Measurements from ENCODE around the gene ERC1.
A peak's percentile ranks its signal among the peaks of the same experiment; 100 is the strongest.

The ERC1 gene

DNA sequence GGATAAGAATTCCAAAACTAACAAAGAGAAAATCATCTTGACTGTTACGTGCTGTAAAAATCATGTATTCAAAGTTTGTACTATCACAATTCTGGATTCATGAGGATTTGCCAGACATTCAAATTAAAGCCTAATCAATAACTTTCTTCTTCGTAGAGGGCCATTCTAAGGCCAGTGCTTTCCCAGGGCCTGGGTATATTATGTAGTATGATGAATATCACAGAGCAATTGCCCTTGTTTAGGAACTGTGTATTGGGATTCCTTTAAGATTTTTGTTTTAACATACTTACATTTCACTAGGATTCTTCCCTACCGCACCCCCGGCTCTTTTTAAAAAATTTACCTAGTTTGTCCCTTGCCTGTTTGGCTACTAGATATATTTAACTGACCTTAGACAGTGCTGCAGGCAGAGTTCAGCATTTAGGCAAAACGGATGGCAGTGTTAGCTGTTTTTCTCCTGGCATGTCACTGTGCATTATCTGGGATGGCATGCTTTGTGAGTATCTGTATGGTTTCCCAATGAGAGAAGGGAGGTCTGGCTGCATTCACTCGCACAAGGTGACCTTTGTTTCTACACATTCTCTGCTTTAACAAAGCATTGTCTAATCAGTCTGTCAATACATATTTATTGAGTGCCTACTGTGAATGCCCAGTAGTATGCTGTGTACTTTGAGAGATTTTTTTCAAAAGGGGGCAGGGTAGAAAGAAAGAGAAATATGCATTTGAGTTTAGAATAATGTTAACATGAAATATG lies 63.3 kb downstream of the ERC1 start:
- H3K4me1 Mint-ChIP-seq (ENCODE audit: low read depth): peaks cover 12% of the 10 kb centered on the region
- peaks cover 14% of the 10 kb centered on the region for H3K9me3 Mint-ChIP-seq
- peaks cover 16% of the 10 kb centered on the region for H3K36me3 Mint-ChIP-seq (ENCODE audit: low read depth)
- intact Hi-C loops (cut with micrococcal nuclease): no loop called here
- H3K27ac Mint-ChIP-seq: no peak overlapping the region
- H3K4me3 Mint-ChIP-seq: no peak overlapping the region
- no peaks in the 10 kb centered on the region for H3K27me3 Mint-ChIP-seq

DNA sequence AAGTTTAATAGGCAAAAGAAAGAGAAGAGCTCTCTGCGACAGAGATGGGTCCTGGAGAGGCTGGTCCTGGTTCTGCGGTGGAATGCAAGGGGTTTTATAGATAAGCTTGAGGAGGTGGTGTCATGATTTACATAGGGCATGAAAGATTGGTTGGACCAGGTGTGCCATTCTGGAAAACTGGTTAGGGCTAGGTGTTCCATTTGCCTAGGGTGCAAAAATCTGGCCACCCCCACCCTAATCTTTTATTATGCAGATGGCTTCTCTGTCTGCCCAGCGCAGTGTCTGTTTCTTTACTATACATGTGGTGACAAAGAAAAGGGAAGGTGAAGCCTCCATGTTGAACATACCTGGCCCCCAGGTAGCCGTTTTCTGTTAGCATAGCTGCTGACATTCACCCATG lies 65.4 kb downstream of the ERC1 start:
- Mint-ChIP-seq H3K4me3 (no peak overlapping the region), H3K9me3 (peaks cover 21% of the 10 kb centered on the region), H3K36me3 (ENCODE audit: low read depth) (peaks cover 27% of the 10 kb centered on the region), H3K4me1 (ENCODE audit: low read depth) (peaks cover 5% of the 10 kb centered on the region), H3K27ac (no peak overlapping the region), H3K27me3 (no peaks in the 10 kb centered on the region)
- intact Hi-C loops (cut with micrococcal nuclease): no loop called here

DNA sequence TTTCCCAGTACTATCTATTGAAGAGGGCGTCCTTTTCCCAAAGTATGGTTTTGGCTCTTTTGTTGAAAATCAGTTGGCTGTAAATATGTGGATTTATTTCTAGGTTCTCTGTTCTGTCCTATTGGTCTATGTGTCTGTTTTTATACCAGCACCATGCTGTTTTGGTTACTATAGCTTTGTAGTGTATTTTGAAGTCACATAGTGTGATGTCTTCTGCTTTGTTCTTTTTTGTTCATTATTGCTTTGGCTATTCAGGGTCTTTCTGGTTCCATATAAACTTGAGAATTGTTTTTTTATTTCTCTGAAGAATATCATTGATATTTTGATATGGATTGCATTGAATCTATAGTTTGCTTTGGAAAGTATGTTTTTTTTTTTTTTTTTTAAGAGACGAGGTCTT lies 67.4 kb downstream of the ERC1 start:
- Mint-ChIP-seq H3K27me3 (no peaks in the 10 kb centered on the region), H3K27ac (no peak overlapping the region), H3K36me3 (ENCODE audit: low read depth) (peaks cover 37% of the 10 kb centered on the region), H3K9me3 (peaks cover 31% of the 10 kb centered on the region), H3K4me1 (ENCODE audit: low read depth) (peaks cover 3% of the 10 kb centered on the region), H3K4me3 (no peak overlapping the region)
- intact Hi-C loops (cut with micrococcal nuclease): no loop called here

DNA sequence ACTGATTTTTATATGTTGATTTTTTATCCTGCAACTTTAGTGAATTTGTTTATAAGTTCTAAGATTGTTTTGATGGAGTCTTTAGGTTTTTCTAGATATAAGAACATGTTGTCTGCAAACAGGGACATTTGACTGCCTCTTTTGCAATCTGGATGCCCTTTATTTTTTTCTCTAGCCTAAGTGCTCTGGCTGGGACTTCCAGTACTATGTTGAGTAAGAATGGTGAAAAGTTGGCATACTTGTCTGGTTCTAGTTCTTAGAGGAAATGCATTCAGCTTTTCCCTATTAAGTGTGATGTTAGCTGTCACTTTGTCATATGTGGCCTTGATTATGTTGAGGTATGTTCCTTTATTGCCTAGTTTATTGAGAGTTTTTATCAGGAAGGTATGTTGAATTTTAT lies 68.1 kb downstream of the ERC1 start:
- Mint-ChIP-seq H3K27me3 (no peaks in the 10 kb centered on the region), H3K4me3 (no peak overlapping the region), H3K27ac (no peak overlapping the region), H3K36me3 (ENCODE audit: low read depth) (peaks cover 44% of the 10 kb centered on the region), H3K4me1 (ENCODE audit: low read depth) (no peaks in the 10 kb centered on the region), H3K9me3 (peaks cover 38% of the 10 kb centered on the region)
- intact Hi-C loops (cut with micrococcal nuclease): no loop called here

DNA sequence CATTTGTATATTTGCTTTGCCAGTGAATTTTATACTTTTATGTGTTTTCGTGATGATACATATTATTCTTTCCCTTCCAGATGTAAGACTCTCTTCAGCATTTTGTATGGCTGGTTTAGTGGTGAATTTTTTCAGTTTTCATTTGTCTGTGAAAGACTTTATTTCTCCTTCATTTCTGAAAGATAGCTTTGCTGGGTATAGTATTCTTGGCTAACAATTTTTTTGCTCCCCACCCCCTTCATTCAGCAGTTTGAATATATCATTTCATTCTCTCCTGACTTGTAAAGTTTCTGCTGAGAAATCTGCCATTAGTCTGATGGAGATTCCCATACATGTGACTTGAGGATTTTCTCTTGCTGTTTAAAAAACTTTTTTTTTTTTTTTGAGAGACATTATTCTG lies 72.8 kb downstream of the ERC1 start:
- intact Hi-C loops (cut with micrococcal nuclease): no loop called here
- Mint-ChIP-seq H3K9me3 (peaks cover 38% of the 10 kb centered on the region), H3K4me1 (ENCODE audit: low read depth) (no peaks in the 10 kb centered on the region), H3K27me3 (no peaks in the 10 kb centered on the region), H3K27ac (no peak overlapping the region), H3K36me3 (ENCODE audit: low read depth) (peaks cover 45% of the 10 kb centered on the region), H3K4me3 (no peak overlapping the region)

DNA sequence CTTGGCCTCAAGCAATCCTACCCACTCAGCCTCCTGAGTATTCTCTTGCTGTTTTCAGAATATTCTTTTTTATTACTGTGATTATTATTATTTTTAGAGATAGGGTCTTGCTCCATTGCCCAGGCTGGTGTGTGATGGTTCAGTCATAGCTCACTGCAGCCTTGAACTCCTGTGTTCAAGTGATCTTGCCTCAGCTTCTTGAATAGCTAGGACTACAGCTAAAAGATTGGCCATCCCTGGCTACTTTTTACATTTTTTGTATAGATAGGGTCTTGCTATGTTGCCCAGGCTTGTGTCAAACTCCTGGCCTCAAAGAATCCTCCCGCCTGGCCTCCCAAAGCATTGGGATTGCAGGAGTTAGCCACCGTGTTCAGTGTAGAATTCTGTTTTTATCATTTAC lies 73.3 kb downstream of the ERC1 start:
- H3K4me1 Mint-ChIP-seq (ENCODE audit: low read depth): no peaks in the 10 kb centered on the region

DNA sequence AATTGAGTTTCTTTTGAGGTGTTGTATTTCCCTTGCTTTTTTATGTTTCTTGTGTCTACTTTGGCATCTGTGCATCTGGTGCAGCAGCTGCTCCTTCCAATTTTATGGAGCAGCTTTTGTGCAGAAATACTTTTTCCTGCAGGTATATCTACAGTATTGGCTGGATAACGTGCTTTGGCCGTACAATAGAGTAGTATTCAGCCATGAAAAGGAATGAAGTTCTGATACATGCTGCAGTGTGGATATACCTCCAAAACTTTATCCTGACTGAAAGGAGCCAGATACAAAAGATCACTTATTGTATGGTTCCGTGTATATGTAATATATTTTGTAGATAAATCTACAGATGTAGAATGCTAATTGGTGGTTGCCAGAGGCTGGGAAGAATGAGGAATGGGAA lies 74.6 kb downstream of the ERC1 start:
- no peak overlapping the region for H3K4me3 Mint-ChIP-seq
- H3K36me3 Mint-ChIP-seq (ENCODE audit: low read depth): peaks cover 37% of the 10 kb centered on the region
- H3K27me3 Mint-ChIP-seq: no peaks in the 10 kb centered on the region
- intact Hi-C loops (cut with micrococcal nuclease): no loop called here
- peaks cover 26% of the 10 kb centered on the region for H3K9me3 Mint-ChIP-seq
- no peaks in the 10 kb centered on the region for H3K4me1 Mint-ChIP-seq (ENCODE audit: low read depth)
- H3K27ac Mint-ChIP-seq: no peak overlapping the region

More for the DNA sequence above, 73.3 kb downstream of the ERC1 start:
- no peak overlapping the region for H3K4me3 Mint-ChIP-seq
- peaks cover 33% of the 10 kb centered on the region for H3K9me3 Mint-ChIP-seq
- intact Hi-C loops (cut with micrococcal nuclease): no loop called here
- H3K27ac Mint-ChIP-seq: no peak overlapping the region
- H3K27me3 Mint-ChIP-seq: no peaks in the 10 kb centered on the region
- peaks cover 41% of the 10 kb centered on the region for H3K36me3 Mint-ChIP-seq (ENCODE audit: low read depth)

DNA sequence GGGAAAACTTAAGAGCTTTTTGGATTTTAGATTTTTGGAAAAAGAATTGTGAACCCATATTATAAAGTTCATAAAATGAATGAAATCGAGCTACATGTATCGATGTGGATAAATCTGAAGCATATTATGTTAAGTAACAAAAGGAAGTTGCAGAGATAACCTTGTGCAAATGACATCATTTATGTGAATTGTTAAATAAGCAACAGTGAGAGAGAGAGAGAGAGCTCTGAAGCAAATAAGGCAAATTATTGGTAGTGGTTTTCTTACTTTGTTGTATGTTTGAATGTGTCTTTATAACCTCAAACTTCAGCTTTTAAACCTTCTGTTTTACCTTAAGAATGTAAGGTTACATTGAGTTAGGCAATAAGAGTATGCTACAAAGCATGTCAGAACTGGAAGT lies 78.8 kb downstream of the ERC1 start:
- intact Hi-C loops (cut with micrococcal nuclease): no loop called here
- Mint-ChIP-seq H3K36me3 (ENCODE audit: low read depth) (peaks cover 10% of the 10 kb centered on the region), H3K9me3 (peaks cover 2% of the 10 kb centered on the region), H3K27ac (no peak overlapping the region), H3K27me3 (no peaks in the 10 kb centered on the region), H3K4me3 (no peak overlapping the region), H3K4me1 (ENCODE audit: low read depth) (no peaks in the 10 kb centered on the region)

DNA sequence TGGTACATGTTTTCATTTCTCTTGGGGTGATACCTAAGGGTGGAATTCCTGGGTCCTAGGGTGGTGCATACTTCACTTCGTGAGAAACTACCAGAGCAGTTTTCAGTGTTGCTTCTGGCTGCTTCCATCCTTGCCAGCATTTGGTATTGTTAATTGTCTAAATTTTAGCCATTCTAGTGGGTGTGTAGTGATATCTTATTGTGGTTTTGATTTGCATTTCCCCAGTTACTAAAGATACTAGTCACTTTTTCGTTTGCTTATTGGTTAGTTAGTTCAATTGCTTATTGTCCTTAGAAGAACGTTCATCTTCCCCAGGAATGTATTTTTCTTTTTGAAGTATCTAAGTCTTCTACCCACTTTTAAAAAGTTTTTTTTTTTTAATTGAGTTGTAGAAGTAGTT lies 80.2 kb downstream of the ERC1 start:
- Mint-ChIP-seq H3K36me3 (ENCODE audit: low read depth) (no peaks in the 10 kb centered on the region), H3K27ac (no peak overlapping the region), H3K27me3 (no peaks in the 10 kb centered on the region), H3K4me3 (no peak overlapping the region), H3K9me3 (no peaks in the 10 kb centered on the region), H3K4me1 (ENCODE audit: low read depth) (peaks cover 10% of the 10 kb centered on the region)
- intact Hi-C loops (cut with micrococcal nuclease): no loop called here

DNA sequence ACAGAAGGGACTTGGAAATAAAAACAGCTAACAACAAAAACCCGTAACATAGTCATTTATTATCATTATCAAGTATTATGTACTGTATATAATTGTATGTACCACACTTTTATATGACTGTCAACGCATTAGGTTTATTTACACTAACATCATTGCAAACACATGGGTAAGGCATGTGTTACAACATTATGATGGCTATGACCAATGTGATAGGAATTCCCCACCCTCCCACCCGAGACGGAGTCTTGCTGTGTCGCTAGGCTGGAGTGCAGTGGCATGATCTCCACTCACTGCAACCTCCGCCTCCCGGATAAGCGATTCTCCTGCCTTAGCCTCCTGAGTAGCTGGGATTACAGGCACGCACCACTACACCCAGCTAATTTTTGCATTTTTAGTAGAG lies 82.6 kb downstream of the ERC1 start:
- no peak overlapping the region for H3K27ac Mint-ChIP-seq
- H3K9me3 Mint-ChIP-seq: no peaks in the 10 kb centered on the region
- H3K4me3 Mint-ChIP-seq: no peak overlapping the region
- H3K4me1 Mint-ChIP-seq (ENCODE audit: low read depth): peaks cover 10% of the 10 kb centered on the region
- no peaks in the 10 kb centered on the region for H3K36me3 Mint-ChIP-seq (ENCODE audit: low read depth)
- intact Hi-C loops (cut with micrococcal nuclease): no loop called here
- no peaks in the 10 kb centered on the region for H3K27me3 Mint-ChIP-seq

DNA sequence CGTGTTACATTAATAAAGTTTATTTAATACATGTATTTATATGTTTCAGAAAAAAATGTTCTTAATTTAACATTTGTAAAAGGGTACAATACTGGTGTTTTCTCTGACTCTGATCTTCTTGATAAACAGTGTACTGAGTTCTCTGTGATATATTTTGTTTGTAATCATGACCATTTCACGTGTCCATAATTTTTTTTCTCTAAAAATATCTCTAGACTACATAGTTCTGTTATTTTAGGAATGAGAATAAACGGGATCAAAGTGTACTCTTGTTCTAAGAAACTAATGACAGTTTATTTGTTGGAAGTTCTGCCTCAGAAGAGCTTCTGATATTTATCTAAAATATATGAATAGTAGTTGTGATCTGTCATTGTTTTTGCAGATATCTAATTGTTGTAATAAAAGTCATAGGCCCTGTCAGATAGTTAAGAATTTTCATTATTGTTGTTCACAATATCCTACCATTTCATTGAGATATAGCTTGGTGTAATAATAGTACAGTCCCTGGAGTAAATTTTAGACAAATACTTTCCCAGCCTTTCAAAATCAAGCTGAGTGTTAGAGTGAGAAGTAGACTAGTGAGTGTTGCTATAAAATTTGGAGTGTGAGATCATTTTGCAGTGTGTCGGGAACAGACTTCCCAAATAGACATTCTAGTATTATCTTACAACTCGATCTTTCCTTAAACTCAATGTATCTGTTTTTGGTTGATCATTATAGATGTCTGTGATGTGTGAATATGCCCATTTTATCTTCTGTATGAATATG lies 86.2 kb downstream of the ERC1 start:
- intact Hi-C loops (cut with micrococcal nuclease): no loop called here
- no peak overlapping the region for H3K4me3 Mint-ChIP-seq
- H3K4me1 Mint-ChIP-seq (ENCODE audit: low read depth): peaks cover 25% of the 10 kb centered on the region
- H3K9me3 Mint-ChIP-seq: peaks cover 8% of the 10 kb centered on the region
- H3K27me3 Mint-ChIP-seq: no peaks in the 10 kb centered on the region
- no peaks in the 10 kb centered on the region for H3K36me3 Mint-ChIP-seq (ENCODE audit: low read depth)
- H3K27ac Mint-ChIP-seq: peak overlapping the region; percentile 11

DNA sequence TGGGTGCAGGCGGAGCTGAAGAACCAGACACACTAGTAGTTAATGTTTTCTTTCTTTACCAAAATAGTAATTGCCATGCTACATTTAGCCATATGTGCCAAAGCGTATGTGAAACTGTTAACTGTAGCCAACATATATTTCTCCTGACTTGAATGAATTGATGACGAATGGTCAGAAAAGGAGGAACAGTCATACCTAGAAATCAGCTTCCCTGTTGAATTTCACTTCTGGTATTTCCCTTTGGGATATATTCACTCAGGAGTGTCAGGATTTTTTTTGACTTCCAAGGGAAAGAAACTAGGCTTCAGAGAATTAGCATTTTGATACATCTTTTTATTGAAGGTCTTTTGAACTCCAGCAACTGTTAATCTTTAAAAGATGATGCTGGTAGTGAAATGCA lies 87.0 kb downstream of the ERC1 start:
- peaks cover under 1% of the 10 kb centered on the region for H3K36me3 Mint-ChIP-seq (ENCODE audit: low read depth)
- peaks cover 8% of the 10 kb centered on the region for H3K9me3 Mint-ChIP-seq
- H3K4me3 Mint-ChIP-seq: no peak overlapping the region
- peaks cover 25% of the 10 kb centered on the region for H3K4me1 Mint-ChIP-seq (ENCODE audit: low read depth)
- intact Hi-C loops (cut with micrococcal nuclease): no loop called here
- no peaks in the 10 kb centered on the region for H3K27me3 Mint-ChIP-seq
- no peak overlapping the region for H3K27ac Mint-ChIP-seq

DNA sequence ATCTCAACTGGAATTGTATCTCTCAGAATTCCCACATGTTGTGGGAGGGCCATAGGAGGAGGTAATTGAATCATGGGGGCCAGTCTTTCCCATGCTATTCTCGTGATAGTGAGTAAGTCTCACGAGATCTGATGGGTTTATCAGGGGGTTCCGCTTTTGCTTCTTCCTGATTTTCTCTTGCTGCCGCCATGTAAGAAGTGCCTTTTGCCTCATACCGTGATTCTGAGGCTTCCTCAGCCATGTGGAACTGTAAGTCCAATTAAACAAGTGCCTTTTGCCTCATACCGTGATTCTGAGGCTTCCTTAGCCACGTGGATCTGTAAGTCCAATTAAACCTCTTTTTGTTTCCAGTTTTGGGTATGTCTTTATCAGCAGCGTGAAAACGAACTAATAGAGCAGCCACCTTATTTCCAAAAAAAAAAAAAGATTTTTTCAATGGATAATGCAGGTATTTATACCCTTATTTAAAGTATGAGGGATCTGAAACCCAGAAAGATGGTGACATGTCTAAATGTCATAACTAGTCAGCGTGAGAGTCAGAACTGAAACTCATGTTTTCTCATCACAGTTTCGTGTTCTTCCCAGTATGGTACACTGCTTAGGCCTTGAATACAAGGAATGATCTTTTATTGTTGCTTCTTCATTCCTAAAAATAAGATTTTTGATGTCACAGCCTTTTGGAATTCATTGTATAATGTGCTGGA lies 89.6 kb downstream of the ERC1 start:
- Mint-ChIP-seq H3K36me3 (ENCODE audit: low read depth) (peaks cover 8% of the 10 kb centered on the region), H3K4me1 (ENCODE audit: low read depth) (peaks cover 21% of the 10 kb centered on the region), H3K9me3 (peaks cover 8% of the 10 kb centered on the region), H3K4me3 (no peak overlapping the region), H3K27ac (peak overlapping the region; percentile 64), H3K27me3 (no peaks in the 10 kb centered on the region)
- intact Hi-C loops (cut with micrococcal nuclease): no loop called here

DNA sequence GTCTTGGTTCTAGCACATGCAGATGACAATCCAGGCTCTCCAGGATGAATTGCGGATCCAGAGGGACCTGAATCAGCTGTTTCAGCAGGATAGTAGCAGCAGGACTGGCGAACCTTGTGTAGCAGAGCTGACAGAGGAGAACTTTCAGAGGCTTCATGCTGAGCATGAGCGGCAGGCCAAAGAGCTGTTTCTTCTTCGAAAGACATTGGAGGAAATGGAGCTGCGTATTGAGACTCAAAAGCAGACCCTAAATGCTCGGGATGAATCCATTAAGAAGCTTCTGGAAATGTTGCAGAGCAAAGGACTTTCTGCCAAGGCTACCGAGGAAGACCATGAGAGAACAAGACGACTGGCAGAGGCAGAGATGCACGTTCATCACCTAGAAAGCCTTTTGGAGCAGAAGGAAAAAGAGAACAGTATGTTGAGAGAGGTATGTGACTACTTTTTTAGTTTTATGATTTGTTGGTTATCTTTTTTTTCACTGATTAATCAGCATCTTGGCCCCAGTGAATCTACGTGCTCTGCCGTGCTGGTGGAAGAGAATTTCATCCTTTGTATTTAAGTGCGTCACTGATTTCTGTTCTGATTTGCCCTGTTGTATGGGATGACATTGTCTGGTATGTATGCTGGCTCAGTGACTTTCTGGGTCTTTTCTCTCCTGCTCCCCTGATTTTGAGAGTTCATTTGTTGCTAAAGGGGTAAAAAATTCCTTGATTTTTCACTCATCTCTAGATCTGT lies 92.3 kb downstream of the ERC1 start:
- intact Hi-C loops (cut with micrococcal nuclease): no loop called here
- H3K4me3 Mint-ChIP-seq: no peak overlapping the region
- H3K4me1 Mint-ChIP-seq (ENCODE audit: low read depth): peaks cover 15% of the 10 kb centered on the region
- H3K9me3 Mint-ChIP-seq: peaks cover 8% of the 10 kb centered on the region
- no peaks in the 10 kb centered on the region for H3K27me3 Mint-ChIP-seq
- H3K36me3 Mint-ChIP-seq (ENCODE audit: low read depth): peaks cover 8% of the 10 kb centered on the region
- H3K27ac Mint-ChIP-seq: no peak overlapping the region
